AG10803 (cell line): ENCODE measurements around the gene KIF7.

Experiments
- DNase-seq: peaks from one replicate; pipeline ENCODE4 v3.0.0; 2010; ENCODE audit warnings: low read depth
- H3K4me3 ChIP-seq: 2 replicates; pipeline ENCODE4 v1.5.1; 2011; ENCODE audit warnings: mild to moderate bottlenecking, low read length, control low read depth
- TF ChIP-seq, protein P1 (sequence below): conservative IDR thresholded peaks from 2 replicates; pipeline ENCODE4 v1.5.1; 2011; ENCODE audit warnings: mild to moderate bottlenecking, low read length, control low read depth, inconsistent platforms

The KIF7 gene

DNA sequence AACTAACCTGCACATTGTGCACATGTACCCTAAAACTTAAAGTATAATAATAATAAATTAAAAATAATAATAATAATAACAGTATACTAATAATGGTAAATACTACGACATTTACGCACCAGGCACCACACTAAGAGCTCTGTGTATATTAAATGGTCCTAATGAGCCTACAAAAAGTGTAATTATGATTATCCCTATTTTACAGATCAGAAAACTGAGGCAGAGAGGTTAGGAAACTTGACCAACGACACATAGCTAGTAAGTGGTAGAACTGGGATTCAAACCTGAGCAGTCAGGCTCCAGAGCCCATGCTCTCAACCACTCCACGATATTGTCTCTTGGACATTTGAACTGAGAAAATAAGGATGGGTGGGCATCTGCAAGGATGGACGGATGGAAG, 15.0 kb downstream of the KIF7 start:
- no peak overlapping the region for H3K4me3 ChIP-seq
- no peak for DNase-seq
- TF ChIP-seq, protein P1, sequence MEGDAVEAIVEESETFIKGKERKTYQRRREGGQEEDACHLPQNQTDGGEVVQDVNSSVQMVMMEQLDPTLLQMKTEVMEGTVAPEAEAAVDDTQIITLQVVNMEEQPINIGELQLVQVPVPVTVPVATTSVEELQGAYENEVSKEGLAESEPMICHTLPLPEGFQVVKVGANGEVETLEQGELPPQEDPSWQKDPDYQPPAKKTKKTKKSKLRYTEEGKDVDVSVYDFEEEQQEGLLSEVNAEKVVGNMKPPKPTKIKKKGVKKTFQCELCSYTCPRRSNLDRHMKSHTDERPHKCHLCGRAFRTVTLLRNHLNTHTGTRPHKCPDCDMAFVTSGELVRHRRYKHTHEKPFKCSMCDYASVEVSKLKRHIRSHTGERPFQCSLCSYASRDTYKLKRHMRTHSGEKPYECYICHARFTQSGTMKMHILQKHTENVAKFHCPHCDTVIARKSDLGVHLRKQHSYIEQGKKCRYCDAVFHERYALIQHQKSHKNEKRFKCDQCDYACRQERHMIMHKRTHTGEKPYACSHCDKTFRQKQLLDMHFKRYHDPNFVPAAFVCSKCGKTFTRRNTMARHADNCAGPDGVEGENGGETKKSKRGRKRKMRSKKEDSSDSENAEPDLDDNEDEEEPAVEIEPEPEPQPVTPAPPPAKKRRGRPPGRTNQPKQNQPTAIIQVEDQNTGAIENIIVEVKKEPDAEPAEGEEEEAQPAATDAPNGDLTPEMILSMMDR: no peak

DNA sequence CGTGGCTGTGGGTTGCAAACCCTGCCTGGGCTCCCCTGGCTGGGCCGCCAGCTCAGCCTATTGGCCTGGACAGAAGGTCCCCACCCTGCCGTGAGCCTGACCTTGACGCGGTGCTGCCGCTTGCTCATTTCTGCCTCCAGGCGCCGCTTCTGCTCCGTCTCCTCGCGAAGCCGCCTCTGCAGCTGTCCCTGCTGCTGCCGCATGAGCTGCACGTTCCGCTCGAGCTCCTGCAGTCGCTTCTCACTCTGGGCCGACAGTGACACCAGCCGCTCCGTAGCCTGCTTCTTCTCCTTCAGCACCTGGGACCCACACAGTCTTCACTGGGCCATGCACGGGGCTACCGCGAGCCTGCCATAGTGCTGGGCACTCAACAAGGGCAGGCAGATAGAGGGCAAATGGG, 21.7 kb downstream of the KIF7 start:
- H3K4me3 ChIP-seq: no peak overlapping the region
- DNase-seq: no peak
- TF ChIP-seq, protein P1: no peak

DNA sequence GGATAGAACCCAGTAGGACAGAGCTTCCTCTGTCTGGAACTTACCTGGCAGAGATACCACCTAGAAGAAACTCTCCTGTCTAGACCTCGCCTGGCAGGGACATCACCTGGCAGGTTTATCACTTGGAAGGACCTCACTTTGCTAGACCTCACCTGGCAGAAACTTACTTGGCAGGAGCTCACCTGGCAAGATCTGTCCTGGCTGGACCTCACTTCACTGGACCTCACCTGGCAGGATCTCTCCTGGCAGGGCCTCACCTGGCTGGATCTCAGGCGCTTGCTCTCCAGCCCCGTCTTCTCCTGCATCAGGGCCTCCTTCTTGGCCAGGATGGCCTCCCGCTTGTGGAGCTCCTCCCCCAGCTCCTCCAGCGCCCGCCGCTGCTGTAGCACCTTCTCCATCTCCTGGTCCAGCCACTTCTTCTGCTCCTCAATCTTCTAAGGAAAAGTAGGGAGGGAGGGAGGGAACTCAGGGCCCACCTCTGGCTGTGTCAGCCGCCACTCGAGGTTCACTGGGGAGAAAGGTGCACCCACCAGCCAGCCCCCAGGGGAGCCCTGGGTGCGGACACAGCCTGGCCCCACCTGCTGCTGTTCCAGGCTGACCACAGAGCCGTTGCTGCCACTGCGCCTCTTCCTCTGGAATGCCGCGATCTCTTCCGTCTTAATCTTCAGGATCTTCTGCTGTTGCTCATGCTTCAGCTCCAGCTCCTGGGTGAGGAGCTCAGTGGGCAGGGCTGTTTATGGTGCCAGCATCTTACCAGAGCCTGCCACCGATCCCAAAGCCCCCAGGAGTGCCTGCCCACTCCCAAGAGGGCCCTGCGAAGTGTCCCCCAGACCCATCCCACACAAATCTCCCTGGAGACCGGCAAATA, 22.5 kb downstream of the KIF7 start:
- no peak overlapping the region for H3K4me3 ChIP-seq
- no peak for DNase-seq
- TF ChIP-seq, protein P1: no peak

DNA sequence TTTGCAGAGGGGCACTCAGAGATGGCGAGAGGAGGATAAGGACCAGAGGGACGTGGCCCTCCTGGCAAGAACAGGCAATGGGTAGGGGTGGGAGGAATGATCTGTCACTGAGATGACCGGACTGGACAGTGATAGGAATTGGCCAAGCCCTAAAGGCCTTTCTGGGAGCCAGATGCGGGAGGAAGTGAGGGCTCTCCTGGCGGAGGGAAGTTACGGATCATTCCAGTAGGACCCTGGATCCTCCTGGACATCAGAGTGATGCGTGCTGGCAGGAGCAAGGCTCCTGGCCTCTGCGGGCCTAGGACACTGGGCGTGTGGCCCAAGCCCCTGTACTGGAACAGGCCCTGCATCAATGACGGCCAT, 23.4 kb downstream of the KIF7 start:
- DNase-seq: no peak
- TF ChIP-seq, protein P1: no peak
- no peak overlapping the region for H3K4me3 ChIP-seq

DNA sequence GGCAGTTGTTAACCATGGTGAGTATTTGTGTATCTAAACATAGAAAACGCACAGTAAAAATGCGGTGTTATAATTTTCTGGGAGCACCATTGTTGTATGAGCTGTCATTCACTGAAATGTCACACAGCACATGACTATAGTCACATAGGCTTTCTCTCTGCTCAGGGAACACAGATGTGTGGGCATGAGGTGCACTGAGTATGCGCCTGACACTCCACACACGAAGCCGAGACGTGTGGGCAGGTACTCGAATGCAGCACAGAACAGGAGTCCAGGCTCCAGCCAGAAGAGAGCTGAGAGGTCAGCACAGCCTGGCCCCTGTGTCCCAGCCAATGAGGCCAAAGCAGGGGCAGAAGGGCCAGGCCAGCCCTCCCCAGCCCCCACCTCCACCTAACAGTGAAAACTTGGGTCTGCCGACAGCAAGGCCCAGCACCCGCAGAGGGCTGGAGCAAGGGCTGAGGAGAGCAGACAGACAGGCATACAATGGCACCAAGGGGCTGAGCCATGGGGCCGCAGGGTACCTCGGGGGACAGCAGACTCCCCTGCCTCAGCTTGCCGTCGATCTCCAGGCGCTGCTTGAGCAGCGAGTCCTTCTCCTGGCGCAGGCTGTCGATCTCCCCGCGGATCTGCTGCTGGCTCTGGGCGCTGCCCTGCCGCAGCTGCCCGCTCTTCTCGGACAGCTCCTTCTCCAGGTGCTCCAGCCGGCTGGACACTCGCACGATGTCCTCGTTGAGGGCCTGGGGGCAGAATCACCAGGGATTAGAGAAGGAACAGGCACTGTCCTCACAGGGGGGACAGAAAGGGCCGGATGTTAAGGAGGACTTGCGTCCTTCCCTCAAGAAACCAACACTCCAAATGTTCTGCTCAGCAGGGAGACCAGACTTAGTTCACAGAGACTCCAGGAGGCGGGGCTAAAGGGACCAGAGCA, 24.0 kb downstream of the KIF7 start:
- DNase-seq: no peak
- TF ChIP-seq, protein P1: no peak
- H3K4me3 ChIP-seq: no peak overlapping the region

DNA sequence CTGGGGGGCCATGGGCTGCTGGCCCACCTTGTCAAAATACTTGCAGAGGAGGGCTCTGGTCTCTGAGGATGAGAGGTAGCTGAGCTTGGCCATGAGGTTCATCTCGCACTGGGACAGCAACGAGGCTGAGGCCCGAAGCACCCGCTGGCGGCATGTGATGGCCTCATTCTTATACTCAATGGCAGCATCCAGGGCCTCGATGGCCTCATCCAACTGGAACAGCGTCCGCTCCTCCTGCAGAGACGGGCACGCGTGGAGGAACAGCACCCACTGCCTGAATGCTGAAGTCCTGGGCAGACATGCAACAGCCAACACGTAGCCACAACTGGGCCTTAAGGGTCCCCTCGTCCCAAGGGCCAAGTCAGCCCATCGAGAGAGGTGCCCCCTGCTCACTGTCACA, 25.0 kb downstream of the KIF7 start:
- no peak for DNase-seq
- no peak overlapping the region for H3K4me3 ChIP-seq
- TF ChIP-seq, protein P1: no peak
